Lower leg skin (tissue), 4 donors: ENCODE measurements around the gene HERPUD2. TPM values are rescaled to one million over a fixed set of nuclear protein-coding genes. Genes with fewer than 3 reads are reported as not detected.
A peak's percentile ranks its signal among the peaks of the same experiment; 100 is the strongest.

Source experiments
- DNase-seq, 2 donors: peaks; one replicate each; pipeline ENCODE4 v3.0.0-alpha.2; 2019; ENCODE audit warnings: low spot score in 2 of 2
- H3K4me3 ChIP-seq: fragments of 200-600 bp; sonication (generic); 2 replicates; pipeline ENCODE4 v1.5.1; 2017; ENCODE audit warnings: mild to moderate bottlenecking, low read depth; ENCODE audit not compliant: poor library complexity, severe bottlenecking
- CTCF ChIP-seq, 3 donors: fragments of 450-650 bp; IDR thresholded peaks; one replicate each; pipeline ENCODE4 v1.5.1; 2016; ENCODE audit warnings: antibody characterized with exemption in 3 of 3, mild to moderate bottlenecking in 3 of 3, moderate library complexity in 2 of 3
- POLR2A ChIP-seq, 2 donors: fragments of 450-650 bp; IDR thresholded peaks; one replicate each; pipeline ENCODE4 v1.6.1; 2016 to 2017; ENCODE audit warnings: antibody characterized with exemption in 2 of 2, mild to moderate bottlenecking in 1 of 2, moderate library complexity in 1 of 2
- WGBS, 2 donors: methylation state at CpG; one replicate each; pipeline ENCODE4 v1.1.5; 2018; 5-methylcytosine and 5-hydroxymethylcytosine counted together
- intact Hi-C: fragments of 100-400 bp; cut with DNase I; formaldehyde crosslinking; loops from one replicate; pipeline ENCODE4 v1.15.0; 2023; ENCODE audit warnings: low total_unique reads
- total RNA-seq, 4 donors: library from RNA; depleted of rRNA; stranded (reverse); fragments of >200 nt; gene quantifications; one replicate each; pipeline ENCODE4 v1.1.0, GENCODE V29; 2016

HERPUD2 gene
- total RNA-seq, 4 donors from 2014 or later: 24.8 to 44.1 (median 39.3) TPM

- no peak for DNase-seq
- WGBS, 2 donors: 92 to 93% methylated on average over 6 of the region's 6 CpGs
- no peak for TF ChIP-seq POLR2A (IDR thresholded peaks at IDR 0.05)
- TF ChIP-seq CTCF (IDR thresholded peaks at IDR 0.05): no peak
- intact Hi-C loops: no loop called here
- H3K4me3 ChIP-seq: no peak overlapping the region
These were observed 22.6 kb upstream of the HERPUD2 start for GRCh38 chr7:35717516-35717915.

- TF ChIP-seq POLR2A (IDR thresholded peaks at IDR 0.05) (no peak), CTCF (IDR thresholded peaks at IDR 0.05) (no peak)
- H3K4me3 ChIP-seq: no peak overlapping the region
- intact Hi-C loops: no loop called here
- DNase-seq: no peak
- 30 to 38% methylated on average over 1 of the region's 1 CpG for WGBS, 2 donors
These were observed 22.1 kb upstream of the HERPUD2 start for GRCh38 chr7:35717013-35717412.

GRCh38 chr7:35716038-35716803 is 21.3 kb upstream of the HERPUD2 start:
- intact Hi-C loops: no loop called here
- H3K4me3 ChIP-seq: peak overlapping the region; percentile 7
- 23 to 33% methylated on average over 5 of the region's 5 CpGs for WGBS, 2 donors
- no peak for DNase-seq
- no peak for TF ChIP-seq POLR2A (IDR thresholded peaks at IDR 0.05)
- TF ChIP-seq CTCF (IDR thresholded peaks at IDR 0.05): no peak

GRCh38 chr7:35714862-35715261 is 19.9 kb upstream of the HERPUD2 start:
- intact Hi-C loops: no loop called here
- no peak for DNase-seq
- H3K4me3 ChIP-seq: no peak overlapping the region
- WGBS, 2 donors: 73 to 89% methylated on average over 1 of the region's 1 CpG
- TF ChIP-seq CTCF (IDR thresholded peaks at IDR 0.05) (no peak), POLR2A (IDR thresholded peaks at IDR 0.05) (no peak)

- WGBS, 2 donors: 76 to 89% methylated on average over 1 of the region's 1 CpG
- TF ChIP-seq POLR2A (IDR thresholded peaks at IDR 0.05) (no peak), CTCF (IDR thresholded peaks at IDR 0.05) (no peak)
- intact Hi-C loops: no loop called here
- no peak for DNase-seq
- H3K4me3 ChIP-seq: no peak overlapping the region
These were observed 19.5 kb upstream of the HERPUD2 start for GRCh38 chr7:35714407-35714806.
